GM12878 (cell line): ENCODE measurements around the gene INPP4B. TPM values are rescaled to one million over a fixed set of nuclear protein-coding genes. Genes with fewer than 3 reads are reported as not detected.

Source experiments
- ATAC-seq: fragments of 200-7000 bp; cut with Tn5 transposase; 3 replicates; pipeline ENCODE4 v1.9.1; 2020; ENCODE audit warnings: mild to moderate bottlenecking, moderate library complexity
- BruUV-seq: library from RNA; stranded (reverse); fragments of 400-500 nt; replicated peaks from 2 replicates; lab custom pipeline; 2021; lab: Mats Ljungman, UMichigan
- CTCF ChIA-PET: fragments of 300-600 bp; sonication (Branson Sonifier 250); formaldehyde crosslinking; extraction: SDS; loops from one replicate; lab custom pipeline; 2021; ENCODE audit warnings: inconsistent platforms; lab: Yijun Ruan, JAX
- POLR2A ChIA-PET: fragments of 350-600 bp; formaldehyde crosslinking; extraction: SDS; loops from one replicate; lab custom pipeline; 2021; ENCODE audit warnings: inconsistent platforms; lab: Charles Lee
- RAD21 ChIA-PET: fragments of 300-600 bp; sonication (Branson Sonifier 250); formaldehyde crosslinking; loops from one replicate; lab custom pipeline; 2023; ENCODE audit warnings: antibody characterized with exemption; ENCODE audit not compliant: unreplicated experiment; lab: Charles Lee
- SMC1A ChIA-PET: fragments of 300-600 bp; sonication (Branson Sonifier 250); formaldehyde crosslinking; loops from one replicate; lab custom pipeline; 2023; ENCODE audit not compliant: unreplicated experiment, uncharacterized antibody; lab: Charles Lee
- DNase-seq: peaks from one replicate; pipeline ENCODE4 v3.0.0-alpha.2; 2011; ENCODE audit warnings: low read depth, low spot score
- FAIRE-seq: peaks from 3 replicates; lab custom pipeline; 2011; peaks lifted over from hg19 to GRCh38; lab: Jason Lieb, UNC
- H2AFZ ChIP-seq: 2 replicates; pipeline ENCODE4 v1.6.0; 2011; ENCODE audit warnings: low read depth, low read length, control low read depth; ENCODE audit not compliant: control insufficient read depth
- H3K27ac ChIP-seq: 2 replicates; pipeline ENCODE4 v1.5.1; 2011; ENCODE audit warnings: control low read depth; ENCODE audit not compliant: control insufficient read depth, insufficient read depth
- H3K27me3 ChIP-seq, 2 experiments: replicated peaks in 1 of 2; 2 replicates each; pipeline versions ENCODE4 v1.6.0 to v1.6.1; 2011; ENCODE audit warnings: low read length in 1 of 2; ENCODE audit not compliant: control insufficient read depth in 2 of 2, insufficient read depth in 2 of 2
- H3K36me3 ChIP-seq, 2 experiments: 2 replicates each; pipeline ENCODE4 v1.5.1; 2011; ENCODE audit warnings: low read length in 1 of 2; ENCODE audit not compliant: control insufficient read depth in 2 of 2, insufficient read depth in 2 of 2
- H3K4me1 ChIP-seq: 2 replicates; pipeline ENCODE4 v1.6.1; 2011; ENCODE audit warnings: mild to moderate bottlenecking, low read length, moderate library complexity, mixed read lengths; ENCODE audit not compliant: control insufficient read depth, insufficient read depth
- H3K4me2 ChIP-seq: 2 replicates; pipeline ENCODE4 v1.6.0; 2011; ENCODE audit warnings: control low read depth; ENCODE audit not compliant: control insufficient read depth, insufficient read depth
- H3K4me3 ChIP-seq: fragments of 200-600 bp; sonication (generic); 2 replicates; pipeline ENCODE4 v1.5.1; 2016
- H3K79me2 ChIP-seq: 2 replicates; pipeline ENCODE4 v1.6.0; 2011; ENCODE audit warnings: low read length; ENCODE audit not compliant: control insufficient read depth, insufficient read depth
- H3K9ac ChIP-seq: 2 replicates; pipeline ENCODE4 v1.8.0; 2011; ENCODE audit warnings: low read length, control low read depth, mixed read lengths; ENCODE audit not compliant: control insufficient read depth, insufficient read depth
- H3K9me3 ChIP-seq: replicated peaks from 3 replicates; pipeline ENCODE4 v1.5.1; 2011; ENCODE audit warnings: mild to moderate bottlenecking, low read length; ENCODE audit not compliant: control insufficient read depth, insufficient read depth
- H4K20me1 ChIP-seq: 2 replicates; pipeline ENCODE4 v1.6.0; 2011; ENCODE audit not compliant: control insufficient read depth, insufficient read depth
- BHLHE40 ChIP-seq, 2 experiments: fragments of 450-650 bp in 1 of 2; IDR thresholded peaks; 2 replicates each; pipeline ENCODE4 v1.6.1; 2011 to 2017; ENCODE audit warnings: low read depth in 2 of 2, borderline replicate concordance in 1 of 2, improper control_type of control experiment in 1 of 2, low read length in 1 of 2, mild to moderate bottlenecking in 1 of 2
- BMI1 ChIP-seq: fragments of 450-650 bp; IDR thresholded peaks from 2 replicates; pipeline ENCODE4 v1.6.1; 2016; ENCODE audit warnings: mild to moderate bottlenecking, moderate library complexity, borderline replicate concordance
- CBFB ChIP-seq: IDR thresholded peaks from 2 replicates; pipeline ENCODE4 v1.6.1; 2016; ENCODE audit warnings: antibody characterized with exemption, low read depth
- CBX3 ChIP-seq: fragments of 200-600 bp; sonication (generic); IDR thresholded peaks from 2 replicates; pipeline ENCODE4 v1.6.1; 2016; ENCODE audit warnings: low read depth, borderline replicate concordance
- CREB1 ChIP-seq: IDR thresholded peaks from 2 replicates; pipeline ENCODE4 v1.6.1; 2012; ENCODE audit warnings: low read depth, mild to moderate bottlenecking, inconsistent platforms
- DPF2 ChIP-seq: fragments of 450-650 bp; IDR thresholded peaks from 2 replicates; pipeline ENCODE4 v1.6.1; 2017; ENCODE audit warnings: mild to moderate bottlenecking
- NRF1 ChIP-seq: conservative IDR thresholded peaks from 2 replicates; pipeline ENCODE4 v1.6.1; 2011; ENCODE audit warnings: mild to moderate bottlenecking, low read depth, low read length, improper control_type of control experiment
- YBX1 ChIP-seq: fragments of 450-650 bp; IDR thresholded peaks from 2 replicates; pipeline ENCODE4 v1.6.1; 2016; ENCODE audit warnings: antibody characterized with exemption
- ZBED1 ChIP-seq: IDR thresholded peaks from 2 replicates; pipeline ENCODE4 v1.6.1; 2016; ENCODE audit warnings: borderline replicate concordance
- ZNF274 ChIP-seq: IDR thresholded peaks from one replicate; pipeline ENCODE4 v1.8.0; 2011; ENCODE audit not compliant: insufficient read length, insufficient read depth
- WGBS: methylation state at CpG from one replicate; pipeline ENCODE4 v1.1.6; 2016; ENCODE audit warnings: low lambda C conversion rate; ENCODE audit not compliant: insufficient replicate concordance, insufficient coverage; ENCODE audit errors: missing lambda C conversion rate; 5-methylcytosine and 5-hydroxymethylcytosine counted together
- in situ Hi-C: fragments of 300-500 bp; cut with MboI; formaldehyde crosslinking; loops from 9 replicates; pipeline ENCODE4 v1.14.3; 2018; ENCODE audit warnings: mixed read lengths
- intact Hi-C: fragments of 100-400 bp; cut with micrococcal nuclease; formaldehyde crosslinking; loops from one replicate; pipeline ENCODE4 v1.14.2; 2022; ENCODE audit not compliant: unreplicated experiment
- polyA plus RNA-seq, 11 experiments: library from polyadenylated mRNA; depleted of rRNA in 4 of 11; unstranded in 6 of 11; stranded (reverse) in 5 of 11; fragments of >200 nt; fragmentation: Nextera tagmentation in 4 of 11; fragmentation: Illumina TruSeq in 1 of 11; extraction: Ambion mirVana in 4 of 11; extraction: Trizol in 1 of 11; gene quantifications; 1 replicate in 1 of 11; 2 replicates in 10 of 11; pipeline versions ENCODE4 v1.2.1 to v1.2.3, GENCODE V29; 2011 to 2016; ENCODE audit warnings: inconsistent platforms in 2 of 11, missing spikeins in 2 of 11, low read depth in 1 of 11
- total RNA-seq, 4 experiments: library from RNA; depleted of rRNA in 3 of 4; stranded (reverse); fragments of >200 nt in 3 of 4; fragmentation: Illumina TruSeq in 1 of 4; extraction: Trizol in 1 of 4; gene quantifications; 2 replicates each; pipeline versions ENCODE4 v1.2.1 to v1.2.3, GENCODE V29; 2013 to 2021
- TF ChIP-seq, protein P1 (sequence below): IDR thresholded peaks from 2 replicates; pipeline ENCODE4 v1.6.1; 2012; ENCODE audit warnings: low read length, inconsistent platforms

Gene INPP4B
- total and polyA plus RNA-seq, 10 of the 15 experiments (the other 5 are each of a cell fraction or from before 2014, with no cell fraction given) = 0.53 to 11.2 (median 0.95) TPM

GRCh38 chr4:142418697-142419096 is 427.4 kb downstream of the INPP4B start:
- no peaks in the 10 kb centered on the region for H3K79me2 ChIP-seq
- H3K9ac ChIP-seq = no peak overlapping the region
- TF ChIP-seq BHLHE40 (IDR thresholded peaks at IDR 0.05; ENCODE audit: borderline replicate concordance in 1 of 2, low read depth in 2 of 2, low read length in 1 of 2) (no peak), CBFB (no peak), BMI1 (no peak), NRF1 (no peak), DPF2 (no peak), CBX3 (no peak), ZBED1 (no peak), ZNF274 (no peak), YBX1 (no peak), CREB1 (no peak)
- TF ChIP-seq, protein P1, sequence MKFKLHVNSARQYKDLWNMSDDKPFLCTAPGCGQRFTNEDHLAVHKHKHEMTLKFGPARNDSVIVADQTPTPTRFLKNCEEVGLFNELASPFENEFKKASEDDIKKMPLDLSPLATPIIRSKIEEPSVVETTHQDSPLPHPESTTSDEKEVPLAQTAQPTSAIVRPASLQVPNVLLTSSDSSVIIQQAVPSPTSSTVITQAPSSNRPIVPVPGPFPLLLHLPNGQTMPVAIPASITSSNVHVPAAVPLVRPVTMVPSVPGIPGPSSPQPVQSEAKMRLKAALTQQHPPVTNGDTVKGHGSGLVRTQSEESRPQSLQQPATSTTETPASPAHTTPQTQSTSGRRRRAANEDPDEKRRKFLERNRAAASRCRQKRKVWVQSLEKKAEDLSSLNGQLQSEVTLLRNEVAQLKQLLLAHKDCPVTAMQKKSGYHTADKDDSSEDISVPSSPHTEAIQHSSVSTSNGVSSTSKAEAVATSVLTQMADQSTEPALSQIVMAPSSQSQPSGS = no peak
- SMC1A ChIA-PET = interaction anchor here (0.9 to 10.2 kb wide), 4 partner anchors 10 to 64 kb away, joined by 3 to 86 read pairs (median 8); no protein-coding TSS in a partner anchor
- H3K4me3 ChIP-seq = no peak overlapping the region
- no peak overlapping the region for H3K27ac ChIP-seq
- no peak for DNase-seq
- H2AFZ ChIP-seq = no peak overlapping the region
- 23% methylated on average over 2 of the region's 2 CpGs for WGBS
- H4K20me1 ChIP-seq = no peaks in the 10 kb centered on the region
- CTCF ChIA-PET = interaction anchor here (0.8 to 3.0 kb wide), 2 partner anchors 11 to 14 kb away, joined by 3 to 16 read pairs; no protein-coding TSS in a partner anchor
- H3K9me3 ChIP-seq = no peaks in the 10 kb centered on the region
- in situ Hi-C loops = no loop called here
- no peaks in the 10 kb centered on the region; a peak in 1 of 4 replicates for H3K27me3 ChIP-seq
- RAD21 ChIA-PET = interaction anchor here (1.9 kb wide), 1 partner anchor 149 kb away, joined by 5 read pairs; no protein-coding TSS in a partner anchor
- H3K36me3 ChIP-seq = no peaks in the 10 kb centered on the region
- no peaks in the 10 kb centered on the region for H3K4me1 ChIP-seq
- no peak for FAIRE-seq
- intact Hi-C loops = no loop called here
- no peak for ATAC-seq
- POLR2A ChIA-PET = no interaction called here
- no TSS peak for BruUV-seq
- no peak overlapping the region for H3K4me2 ChIP-seq
